ENCODE data around the gene UBE2G2.

Gene UBE2G2

DNA sequence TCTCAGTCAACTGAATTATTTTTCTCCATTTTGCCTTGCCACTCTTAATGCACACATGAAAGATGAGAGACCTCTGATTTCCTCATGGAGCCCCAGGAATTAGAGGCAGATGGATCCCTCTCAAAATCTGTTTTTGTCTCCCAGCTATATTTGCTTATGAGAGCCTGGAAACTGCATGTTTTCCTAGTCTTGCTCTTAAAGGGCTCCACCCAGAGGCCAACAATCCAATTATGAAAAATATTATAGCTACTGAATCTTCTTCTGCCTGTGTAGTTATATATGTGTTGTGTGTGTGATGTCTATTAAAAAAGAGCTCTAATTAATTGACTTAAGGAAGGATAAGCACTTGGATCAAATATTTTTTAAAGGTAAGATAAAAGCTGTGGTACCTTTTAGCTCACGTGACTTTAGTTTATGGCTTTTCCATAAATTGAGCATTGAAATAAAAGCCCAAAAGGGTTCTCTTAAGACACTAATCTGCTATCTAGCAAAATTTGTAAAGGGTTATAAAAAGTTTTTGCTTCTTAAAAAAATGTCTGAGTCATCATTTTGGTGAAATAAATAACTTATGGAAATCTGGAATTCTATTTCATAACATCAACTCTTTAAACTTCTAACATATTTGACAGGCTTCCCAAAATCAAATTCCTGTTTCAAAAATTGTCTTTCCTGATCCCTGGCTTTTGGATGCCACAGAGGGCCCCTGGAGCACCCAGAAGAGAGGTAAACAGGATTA, 59.0 kb downstream of the UBE2G2 start:
- peak; percentile 19 for DNase-seq

DNA sequence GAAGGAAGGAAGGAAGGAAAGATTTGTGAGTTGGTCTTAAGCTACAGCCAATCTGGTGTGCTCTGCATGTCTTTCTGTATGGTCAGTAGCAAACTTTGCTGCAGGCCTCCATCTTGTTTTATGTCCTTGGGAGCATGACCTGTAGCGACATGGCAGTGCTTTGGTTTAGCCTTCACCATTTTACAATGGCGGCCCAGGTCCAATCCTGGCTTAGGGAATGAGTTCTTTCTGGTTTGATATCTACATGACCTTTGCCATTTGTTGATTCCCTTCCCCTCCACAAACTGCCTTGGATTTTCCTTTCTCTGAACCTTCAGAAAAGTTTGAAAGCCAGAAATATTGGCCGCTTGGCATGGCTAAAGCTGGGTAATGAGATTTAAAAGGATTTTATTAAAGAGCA, 59.7 kb downstream of the UBE2G2 start:
- DNase-seq: no peak

DNA sequence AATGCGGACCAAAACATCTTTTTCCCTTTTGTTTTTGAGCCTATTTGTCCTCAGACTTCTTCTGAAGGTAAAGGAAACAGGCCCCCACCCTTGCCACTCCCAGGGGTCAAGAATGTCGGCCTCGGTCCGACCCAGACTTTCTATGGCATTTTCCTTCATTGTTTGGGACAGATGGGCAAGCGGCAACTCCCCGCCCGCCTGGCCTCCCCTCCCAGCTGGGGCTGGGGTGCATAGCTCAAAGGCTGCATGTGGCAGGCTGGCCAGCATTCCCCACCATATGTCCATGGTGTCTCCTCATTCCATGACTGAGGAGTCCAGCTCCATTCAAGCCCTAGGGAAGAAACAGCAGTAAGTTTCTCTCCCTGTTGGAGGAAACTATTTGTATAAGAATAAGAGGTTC, 60.9 kb downstream of the UBE2G2 start:
- DNase-seq: no peak

DNA sequence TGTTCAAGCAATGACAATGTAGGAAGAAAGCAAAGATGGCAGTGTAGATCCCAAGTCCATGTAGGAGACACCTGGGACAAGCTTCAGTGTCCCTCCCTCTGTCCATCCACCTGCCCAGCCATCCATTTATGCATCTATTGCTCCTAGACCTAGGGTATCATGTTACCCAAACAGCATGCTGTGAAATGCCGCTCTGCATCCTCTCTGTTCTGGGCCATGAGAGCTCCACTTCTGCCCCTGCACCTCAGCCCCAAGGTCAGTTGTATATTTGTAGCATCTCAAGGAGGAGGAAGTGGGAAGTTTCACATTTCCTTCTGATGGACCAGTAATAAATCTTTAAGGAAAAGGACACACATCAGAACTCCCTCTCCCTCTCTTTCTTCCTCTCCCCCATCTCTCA, 62.3 kb downstream of the UBE2G2 start:
- DNase-seq: no peak

DNA sequence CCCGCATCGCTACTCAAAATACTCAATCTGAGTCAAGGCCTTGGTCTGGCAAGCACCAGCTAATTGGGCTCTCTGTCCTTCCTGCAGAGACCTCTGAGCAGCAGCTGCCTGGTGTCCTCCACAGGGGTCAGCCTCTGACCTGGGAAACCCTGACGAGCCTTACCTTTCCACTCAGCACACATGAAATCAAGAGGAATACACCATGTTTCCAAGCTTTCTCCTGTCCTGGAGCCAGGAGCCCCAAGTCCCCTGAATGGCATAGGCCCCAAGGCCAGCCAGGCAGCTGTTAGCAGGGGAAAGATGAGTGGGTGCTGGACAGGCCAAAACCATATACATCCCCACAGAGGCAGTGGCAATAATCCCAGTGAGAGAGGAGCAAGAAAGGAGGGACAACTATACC, 63.0 kb downstream of the UBE2G2 start:
- DNase-seq: no peak

DNA sequence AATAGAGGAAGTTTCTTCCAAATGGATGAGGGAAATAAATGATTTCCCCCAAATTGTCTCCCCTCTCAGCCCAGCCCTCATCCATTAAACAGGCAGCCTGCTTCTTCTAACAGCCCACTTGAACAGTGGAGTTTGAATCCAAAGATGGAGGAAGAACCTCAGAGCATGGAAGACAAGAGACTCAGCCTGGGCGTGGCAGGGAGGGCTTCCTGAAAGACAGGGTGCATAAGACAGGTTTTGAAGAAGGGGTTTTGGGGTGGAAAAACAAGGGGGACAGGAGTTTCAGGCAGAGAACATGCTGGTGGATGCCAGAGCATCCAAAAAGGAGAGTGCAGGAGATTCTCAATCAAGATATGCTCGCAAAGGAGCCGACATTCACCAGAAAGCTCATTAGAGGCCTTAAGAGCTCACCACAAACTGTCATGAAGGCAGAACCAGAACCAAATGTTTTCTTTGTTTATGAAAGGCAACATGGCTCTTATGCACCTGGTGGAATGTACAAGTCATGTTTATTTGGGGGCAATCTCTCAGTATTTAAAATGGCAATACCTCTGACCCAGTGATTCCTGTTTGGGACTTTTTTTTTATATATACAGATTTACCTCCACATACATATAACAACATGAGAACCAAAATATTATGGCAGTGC, 63.8 kb downstream of the UBE2G2 start:
- no peak for DNase-seq

DNA sequence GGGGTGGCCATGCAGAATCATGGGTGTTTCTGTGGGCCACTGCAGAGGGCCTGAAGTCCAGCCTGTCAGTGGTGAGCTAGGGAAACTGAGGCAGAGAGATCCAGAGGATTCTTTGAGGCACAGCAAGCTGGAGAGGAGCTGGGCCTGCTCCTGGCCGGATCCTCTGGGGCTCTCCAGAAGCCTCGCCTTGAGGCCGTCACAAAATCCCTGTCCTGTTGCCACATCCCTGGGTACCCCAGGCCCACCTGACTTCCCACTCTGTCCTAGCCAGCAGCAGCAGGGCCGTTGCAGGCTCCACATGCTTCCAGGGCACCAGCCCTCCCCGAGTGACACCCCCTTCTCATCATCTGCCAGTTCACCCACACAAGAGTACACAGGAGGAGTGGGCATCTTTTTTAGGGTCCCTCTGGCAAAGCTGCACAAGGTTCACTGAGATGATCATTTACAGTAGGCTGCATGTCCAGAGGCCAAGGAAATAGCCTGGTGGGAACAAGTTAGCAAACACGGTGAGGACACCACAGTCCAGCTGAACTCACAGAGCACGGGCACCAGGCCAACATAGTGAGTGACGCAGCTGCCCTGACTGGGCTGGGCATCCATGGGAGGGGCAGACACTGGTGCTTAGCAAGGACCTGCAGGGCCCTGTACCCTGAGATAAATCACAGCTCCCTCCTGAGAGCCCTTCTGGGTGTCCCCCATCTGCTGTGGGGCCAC, 65.2 kb downstream of the UBE2G2 start:
- no peak for DNase-seq

DNA sequence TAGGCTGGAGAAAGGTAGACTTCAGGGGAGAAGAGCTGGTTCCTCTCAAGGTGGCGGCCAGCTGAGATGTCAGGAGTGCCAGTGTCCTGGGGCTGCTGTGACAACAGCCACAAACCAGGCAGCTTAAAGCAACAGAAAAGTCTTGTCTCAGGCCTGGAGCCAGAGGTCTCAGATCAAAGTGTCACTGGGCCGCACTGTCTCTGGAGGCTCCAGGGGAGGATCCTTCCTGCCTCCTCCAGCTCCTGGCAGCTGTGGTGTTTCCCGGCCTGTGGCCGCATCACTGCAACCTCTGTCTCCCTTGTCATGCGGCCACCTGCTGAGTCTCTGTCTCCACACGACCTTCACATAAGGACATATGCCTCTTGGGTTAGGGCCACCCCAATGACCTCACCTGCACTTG, 65.8 kb downstream of the UBE2G2 start:
- no peak for DNase-seq

DNA sequence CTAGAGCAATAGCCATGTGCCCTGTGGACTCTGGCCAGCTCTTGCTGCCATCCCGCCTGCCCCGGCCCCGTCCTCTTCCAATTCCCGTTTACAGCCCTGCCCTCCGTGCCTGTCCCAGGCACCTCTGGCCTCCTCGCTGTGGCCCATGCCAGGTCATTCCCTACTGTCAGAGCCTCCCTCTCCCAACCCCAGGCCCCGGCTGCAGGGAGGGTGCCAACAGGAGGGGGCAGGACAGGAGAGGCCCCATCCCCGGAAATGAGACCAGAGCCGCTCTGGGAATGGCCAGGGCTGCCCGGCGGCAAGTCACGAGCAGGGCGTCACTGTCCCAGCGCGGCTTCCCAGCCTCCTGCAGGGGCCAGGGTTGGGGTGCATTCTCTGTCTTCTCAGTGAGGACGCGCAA, 66.8 kb downstream of the UBE2G2 start:
- no peak for DNase-seq

DNA sequence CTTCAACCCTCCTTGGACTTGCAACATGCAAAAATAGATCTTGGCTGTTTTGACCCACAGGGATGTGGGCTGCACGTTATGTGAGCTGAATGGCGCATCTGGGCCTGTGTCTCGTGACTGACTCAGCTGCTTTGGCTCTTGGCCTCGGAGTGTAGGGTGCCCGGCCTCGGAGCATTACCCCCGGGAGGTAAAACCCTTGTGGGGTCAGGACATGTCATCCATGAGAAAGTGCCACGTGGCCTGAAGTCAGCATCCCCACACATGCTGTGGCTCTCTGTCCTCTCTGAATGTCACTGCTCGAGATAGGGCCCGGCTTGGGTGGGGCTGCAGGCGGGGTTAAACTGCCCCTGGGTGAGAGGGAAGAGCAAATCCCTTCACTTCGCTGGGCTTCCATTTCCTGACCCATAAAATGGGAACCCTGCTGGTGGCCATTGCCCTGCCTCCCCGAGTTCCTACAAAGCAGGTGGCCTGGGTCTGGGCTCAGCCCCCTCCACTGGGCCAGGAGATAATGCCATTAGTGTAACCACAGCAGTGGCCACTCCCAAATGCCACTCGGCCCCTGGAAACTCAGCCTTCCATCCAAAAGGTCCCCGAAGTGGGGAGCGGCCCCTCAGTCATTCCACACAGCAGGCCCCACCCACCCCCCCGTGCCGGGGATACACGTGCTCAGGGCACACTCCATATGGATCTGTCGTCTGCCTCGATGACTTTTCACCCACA, 67.4 kb downstream of the UBE2G2 start:
- DNase-seq: no peak

DNA sequence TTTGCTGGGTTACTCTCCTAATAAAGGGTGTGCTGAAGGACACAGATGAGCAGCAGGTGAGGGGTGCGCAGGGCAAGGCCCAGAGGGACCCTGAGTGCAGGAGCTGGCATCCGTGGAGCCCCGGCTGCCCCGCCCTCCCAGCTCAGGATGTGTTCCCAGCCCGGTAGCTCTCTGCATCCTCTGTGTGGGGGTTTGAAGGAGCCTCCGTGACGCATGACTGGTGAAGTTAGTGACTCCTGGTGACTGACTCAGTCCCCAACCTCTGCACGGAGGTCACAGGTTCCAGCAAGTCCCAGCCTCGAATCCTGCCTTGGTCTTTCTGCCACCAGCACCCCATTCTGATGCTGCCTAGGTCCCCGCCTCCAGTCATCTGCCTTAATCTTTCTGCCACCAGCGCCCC, 68.7 kb downstream of the UBE2G2 start:
- DNase-seq: no peak

DNA sequence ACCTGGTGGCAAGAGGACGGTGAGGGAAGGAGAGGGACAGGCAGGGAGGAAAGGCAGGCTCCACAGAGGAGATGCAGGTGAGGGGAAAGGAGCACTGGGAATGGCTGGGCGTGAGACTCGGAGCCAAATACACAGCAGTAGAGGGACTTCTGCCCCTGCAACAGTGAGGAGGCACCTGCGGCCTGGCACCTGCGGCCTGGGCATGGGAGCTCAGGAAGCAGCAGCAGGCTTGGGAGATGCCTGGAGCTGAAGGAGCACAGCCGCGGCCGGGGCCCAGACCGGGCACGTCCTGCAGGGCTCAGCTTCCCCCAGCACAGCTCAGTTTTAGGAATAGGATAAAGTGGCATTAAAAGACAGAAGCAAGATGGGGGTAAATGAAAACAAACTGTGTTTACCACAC, 69.4 kb downstream of the UBE2G2 start:
- no peak for DNase-seq

DNA sequence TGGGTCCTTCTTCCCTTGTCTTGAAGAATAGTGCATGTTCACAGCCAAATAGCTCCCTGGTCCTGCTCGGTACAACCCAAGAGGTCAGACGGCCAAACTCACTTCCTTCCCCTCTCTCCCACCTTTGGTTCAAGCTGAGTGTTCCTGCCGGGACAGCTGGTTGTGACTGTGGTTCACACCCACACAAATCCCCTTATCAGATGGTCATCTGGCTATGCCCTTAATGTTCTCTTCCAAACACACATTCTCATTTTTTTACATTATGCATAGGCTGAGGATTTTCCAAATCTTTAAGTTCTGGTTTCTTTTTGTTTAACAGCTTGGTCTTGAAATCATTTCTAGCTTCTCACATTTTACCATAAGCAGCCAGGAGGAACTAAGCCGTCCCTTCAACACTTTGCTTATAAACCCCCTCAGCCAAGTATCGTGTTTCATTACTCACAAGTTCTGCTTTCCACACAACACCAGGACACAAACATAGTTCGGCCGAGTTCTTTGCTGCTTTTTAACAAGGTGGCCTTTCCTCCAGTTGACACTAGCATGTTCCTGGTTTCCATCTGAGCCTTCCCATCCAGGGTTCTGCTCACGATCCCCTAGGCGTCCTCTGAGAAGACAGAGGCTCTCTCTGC, 70.6 kb downstream of the UBE2G2 start:
- DNase-seq: no peak

DNA sequence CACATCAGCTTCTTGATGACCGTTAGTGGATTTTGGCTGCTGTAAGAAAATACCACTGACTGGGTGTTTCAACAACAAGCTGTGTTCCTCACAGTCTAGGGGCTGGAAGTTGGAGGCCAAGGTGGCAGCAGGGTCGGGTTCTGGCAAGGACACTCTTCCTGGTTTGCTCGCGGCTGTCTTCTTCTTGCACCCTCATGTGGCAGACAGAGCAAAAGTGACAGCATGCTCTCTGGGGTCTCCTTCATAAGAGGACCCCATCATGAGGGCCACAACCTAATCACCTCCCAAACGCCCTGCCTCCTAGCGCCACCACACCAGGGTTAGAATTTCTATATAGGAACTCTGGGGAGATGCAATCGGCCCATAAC, 71.6 kb downstream of the UBE2G2 start:
- no peak for DNase-seq

DNA sequence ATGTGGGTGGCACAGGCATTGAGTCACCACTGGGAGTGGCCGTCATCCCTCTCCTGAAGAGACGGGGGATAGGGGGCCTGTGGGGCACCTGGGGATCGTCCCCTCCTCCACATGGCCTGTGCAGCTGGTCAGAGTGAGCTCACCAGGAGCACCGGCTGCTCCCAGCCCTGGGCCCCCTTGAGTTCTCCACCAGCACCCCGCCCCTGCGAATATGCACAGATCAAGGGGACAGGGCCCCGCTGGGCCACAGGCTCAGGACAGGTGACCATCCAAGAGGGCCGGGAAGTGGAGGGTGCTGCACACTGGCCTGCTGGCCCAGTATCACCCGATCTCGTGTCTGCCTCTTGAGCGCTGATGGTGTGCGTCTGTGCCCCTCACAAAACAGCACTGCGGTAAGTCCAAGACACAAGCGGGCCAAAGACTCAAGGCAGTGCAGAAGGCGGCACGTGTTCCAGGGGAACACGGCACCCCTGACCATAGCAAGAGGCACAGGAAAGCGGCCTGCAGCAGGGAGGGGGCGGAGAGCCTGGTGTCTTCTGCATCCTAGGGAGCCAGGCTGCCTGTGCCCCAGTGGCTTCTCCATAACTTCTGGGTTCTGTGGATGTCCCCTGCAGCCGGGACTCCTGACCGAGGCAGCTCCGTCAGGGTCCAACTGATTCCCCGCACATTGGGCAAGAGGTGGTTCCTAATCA, 72.1 kb downstream of the UBE2G2 start:
- DNase-seq: no peak

DNA sequence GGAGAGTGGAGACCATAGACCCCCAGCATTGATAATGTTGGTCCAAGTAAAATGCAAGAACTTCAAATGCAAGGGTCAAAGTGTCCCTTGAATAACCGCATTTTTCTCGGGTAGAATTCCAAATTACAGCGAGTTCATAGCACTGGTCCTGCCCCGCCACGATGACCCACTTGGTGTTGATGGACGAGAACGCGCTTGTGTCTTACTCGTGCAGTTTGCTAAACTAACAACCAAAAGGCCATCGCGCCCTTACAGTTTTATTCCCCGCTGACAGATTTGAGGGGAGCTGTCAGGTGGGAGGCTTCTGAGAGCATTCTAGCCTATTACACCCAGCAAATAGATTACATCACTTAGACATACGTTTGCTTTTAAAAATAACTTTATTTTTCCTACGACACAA, 72.9 kb downstream of the UBE2G2 start:
- no peak for DNase-seq

DNA sequence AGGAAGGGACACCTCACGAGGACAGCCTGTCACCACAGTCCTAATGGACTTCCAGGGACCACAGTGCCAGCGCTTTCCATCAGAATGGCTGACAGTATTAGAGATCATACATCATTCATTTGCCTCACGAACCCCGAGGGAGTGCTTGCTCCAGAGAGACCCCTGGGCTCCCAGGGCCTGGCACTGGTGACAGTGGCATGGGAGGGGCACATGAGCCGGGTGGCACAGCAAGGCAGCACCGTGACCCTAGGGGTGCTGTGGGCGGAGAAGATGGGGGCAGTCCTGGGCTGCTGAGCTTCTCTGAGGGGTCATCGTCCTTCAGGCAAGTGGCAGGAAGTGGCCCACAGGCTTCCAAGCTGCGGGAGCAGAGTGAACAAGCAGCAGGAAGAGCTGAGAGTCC, 73.9 kb downstream of the UBE2G2 start:
- DNase-seq: no peak

DNA sequence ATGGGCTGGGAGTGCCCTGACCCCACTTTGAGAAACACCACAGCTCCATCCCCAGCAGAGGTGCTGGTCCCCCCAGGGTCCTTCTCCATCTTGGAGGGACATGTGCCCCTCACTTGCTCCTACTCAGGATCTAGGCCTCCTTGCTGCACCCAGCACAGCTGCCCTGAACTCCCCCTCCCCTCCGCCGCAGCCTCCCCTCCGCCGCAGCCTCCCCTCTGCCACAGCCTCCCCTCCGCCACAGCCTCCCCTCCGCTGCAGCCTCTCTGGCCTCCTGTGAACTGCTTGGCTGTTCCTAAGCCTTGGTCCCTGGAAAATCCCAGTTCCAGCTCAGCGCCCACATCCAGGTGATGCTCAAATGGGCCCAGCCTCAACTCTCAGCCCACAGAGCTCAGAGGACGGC, 74.3 kb downstream of the UBE2G2 start:
- no peak for DNase-seq

DNA sequence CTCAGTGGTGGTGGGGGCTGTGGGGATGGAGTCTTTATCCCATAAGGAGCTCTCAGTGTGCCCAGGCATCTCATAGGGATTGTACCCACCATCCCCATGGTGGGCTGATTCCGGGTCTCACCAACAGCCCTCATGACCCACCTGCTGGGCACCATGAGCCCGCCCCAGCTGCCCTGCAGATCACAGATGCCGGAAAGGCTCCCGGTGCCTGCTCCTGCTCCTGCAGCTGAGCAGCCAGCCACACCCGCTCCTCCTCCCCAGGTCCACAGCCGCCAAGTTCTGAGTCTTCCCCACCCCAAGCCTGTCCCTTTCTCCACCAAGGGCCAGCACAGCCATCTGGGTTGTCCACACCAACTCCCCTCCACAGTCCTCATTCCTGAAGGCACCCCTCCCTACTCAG, 74.8 kb downstream of the UBE2G2 start:
- DNase-seq: no peak

DNA sequence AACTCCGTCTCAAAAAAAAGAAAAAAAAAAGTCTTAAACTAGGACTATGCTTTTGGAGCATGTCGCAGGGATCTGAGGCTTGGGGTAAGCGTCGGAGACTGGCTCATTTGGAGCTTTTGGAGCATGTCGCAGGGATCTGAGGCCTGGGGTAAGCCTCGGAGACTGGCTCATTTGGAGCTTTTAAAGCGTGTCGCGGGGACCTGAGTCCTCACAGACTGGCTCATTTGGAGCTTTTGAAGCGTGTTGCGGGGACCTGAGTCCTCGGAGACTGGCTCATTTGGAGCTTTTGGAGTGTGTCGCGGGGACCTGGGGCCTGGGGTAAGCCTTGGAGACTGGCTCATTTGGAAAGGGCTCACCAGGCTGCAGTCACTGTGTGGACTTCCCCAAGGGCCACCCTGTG, 76.7 kb downstream of the UBE2G2 start:
- no peak for DNase-seq

DNA sequence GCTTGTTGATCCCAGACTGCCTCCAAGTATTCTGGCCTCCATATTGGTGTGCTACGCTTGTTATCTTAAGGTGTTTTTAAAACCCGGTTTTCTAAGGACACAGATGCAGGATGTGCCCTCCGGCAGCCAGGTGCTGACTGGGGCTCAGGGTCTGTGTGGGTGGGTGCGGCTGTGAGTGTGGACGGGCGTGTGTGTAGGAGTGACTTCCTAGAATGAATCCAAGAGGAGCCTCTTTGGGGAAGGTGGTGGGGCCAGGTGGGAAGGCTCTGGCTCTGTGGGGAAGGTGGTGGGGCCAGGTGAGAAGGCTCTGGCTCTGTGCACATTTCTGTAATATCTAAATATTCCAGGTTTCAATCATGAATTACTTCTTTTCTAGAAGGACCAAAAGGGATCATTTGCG, 77.4 kb downstream of the UBE2G2 start:
- no peak for DNase-seq
